Hepatocyte (in vitro differentiated cells): ENCODE measurements around the gene DOCK4.

Experiments used
- CTCF ChIP-seq: fragments of 200-600 bp; sonication (generic); IDR thresholded peaks from 2 replicates; pipeline ENCODE4 v1.5.1; 2016; ENCODE audit warnings: antibody characterized with exemption, mild to moderate bottlenecking; ENCODE audit not compliant: poor library complexity
- EZH2 ChIP-seq: fragments of 200-600 bp; sonication (generic); IDR thresholded peaks from 2 replicates; pipeline ENCODE4 v1.6.1; 2016; ENCODE audit warnings: antibody characterized with exemption, mild to moderate bottlenecking, borderline replicate concordance

- TF ChIP-seq CTCF, result no peak
- no peak for TF ChIP-seq EZH2
Measured at GRCh38 chr7:112120696-112121217, 85.4 kb downstream of the DOCK4 start.
